Measurements from ENCODE around the gene TRERF1.

- no peak for TF ChIP-seq CTCF (IDR thresholded peaks at IDR 0.05)
- TF ChIP-seq YY1 (IDR thresholded peaks at IDR 0.05; ENCODE audit: low read depth): no peak
- TF ChIP-seq MAX (IDR thresholded peaks at IDR 0.05; ENCODE audit: low read depth): no peak
- TF ChIP-seq REST (IDR thresholded peaks at IDR 0.05; ENCODE audit: low read depth, low read length): no peak
- TF ChIP-seq JUND (IDR thresholded peaks at IDR 0.05): no peak
- TF ChIP-seq PBX3 (IDR thresholded peaks at IDR 0.05): no peak
- no peak for TF ChIP-seq EZH2phosphoT487 (IDR thresholded peaks at IDR 0.05; ENCODE audit: borderline replicate concordance, low read depth)
- TF ChIP-seq RAD21 (IDR thresholded peaks at IDR 0.05; ENCODE audit: low read length): no peak
- TF ChIP-seq MXI1 (IDR thresholded peaks at IDR 0.05; ENCODE audit: low read depth, low read length): no peak
- no peak for TF ChIP-seq CHD2 (IDR thresholded peaks at IDR 0.05; ENCODE audit: low read length, partially characterized antibody)
Measured at GRCh38 chr6:42440778-42441696, 10.7 kb downstream of the TRERF1 start.

Measured in SK-N-SH (cell line).